HG03045 (cell line): ENCODE data around the gene PYURF.

ENCODE experiments used
- ATAC-seq: cut with Tn5 transposase; IDR thresholded peaks from one replicate; pipeline ENCODE4 v1.9.1; 2021; ENCODE audit warnings: mild to moderate bottlenecking, moderate library complexity; ENCODE audit not compliant: unreplicated experiment

Gene PYURF

GRCh38 chr4:88514557-88515511 lies 8.7 kb downstream of the PYURF start:
- no peak for ATAC-seq

GRCh38 chr4:88511236-88511635 lies 12.3 kb downstream of the PYURF start:
- no peak for ATAC-seq

- no peak for ATAC-seq
Observed at GRCh38 chr4:88503344-88503743, 20.2 kb downstream of the PYURF start.

GRCh38 chr4:88497859-88498409 lies 25.6 kb downstream of the PYURF start:
- no peak for ATAC-seq

- ATAC-seq, result no peak
Observed at GRCh38 chr4:88489100-88489761, 34.3 kb downstream of the PYURF start.

GRCh38 chr4:88481537-88481936 lies 42.0 kb downstream of the PYURF start:
- no peak for ATAC-seq

GRCh38 chr4:88478247-88478646 lies 45.3 kb downstream of the PYURF start:
- no peak for ATAC-seq

- ATAC-seq, result no peak
Observed at GRCh38 chr4:88477229-88477860, 46.2 kb downstream of the PYURF start.
